HCT116 (cell line): Measurements from ENCODE around the gene MACROH2A2. TPM values are rescaled to one million over a fixed set of nuclear protein-coding genes. Genes with fewer than 3 reads are reported as not detected.

Experiments used
- ATAC-seq: fragments of 200-7000 bp; cut with Tn5 transposase; 2 replicates; pipeline ENCODE4 v1.9.1; 2020; ENCODE audit warnings: mild to moderate bottlenecking, moderate library complexity
- BruUV-seq: library from RNA; stranded (reverse); fragments of 400-500 nt; replicated peaks from 2 replicates; lab custom pipeline; 2021; lab: Mats Ljungman, UMichigan
- CTCF ChIA-PET: fragments of 300-600 bp; sonication (Branson Sonifier 250); formaldehyde crosslinking; loops from one replicate; lab custom pipeline; 2021; ENCODE audit warnings: antibody characterized with exemption; lab: Charles Lee
- POLR2A ChIA-PET: fragments of 300-600, 350-600 bp; sonication (Branson Sonifier 250); formaldehyde crosslinking; loops from one replicate; lab custom pipeline; 2021; ENCODE audit warnings: antibody characterized with exemption; lab: Charles Lee
- RAD21 ChIA-PET, 2 experiments: fragments of 300-600 bp; sonication (Branson Sonifier 250); formaldehyde crosslinking; loops; one replicate each; lab custom pipeline; 2023; ENCODE audit warnings: low total read pairs in 2 of 2; ENCODE audit not compliant: uncharacterized antibody in 2 of 2, unreplicated experiment in 2 of 2, low non-redundant PET in 1 of 2; lab: Charles Lee
- DNase-seq: peaks from one replicate; pipeline ENCODE4 v3.0.0-alpha.2; 2010; ENCODE audit warnings: low read depth, low spot score
- H2AFZ ChIP-seq: fragments of 200-600 bp; shearing (Covaris generic), sonication (generic); 2 replicates; pipeline ENCODE4 v1.6.1; 2017; ENCODE audit warnings: low read depth, mixed run types, mixed read lengths, antibody characterized with exemption, low read length; ENCODE audit not compliant: poor library complexity, severe bottlenecking
- H3K27ac ChIP-seq: 2 replicates; pipeline ENCODE4 v1.5.1; 2012; ENCODE audit warnings: low read depth, low read length
- H3K27me3 ChIP-seq: fragments of 200-600 bp; sonication (generic); 2 replicates; pipeline ENCODE4 v1.6.1; 2016; ENCODE audit warnings: mixed run types, low read length, mixed read lengths; ENCODE audit not compliant: insufficient read depth
- H3K36me3 ChIP-seq, 2 experiments: fragments of 200-500 bp in 1 of 2; fragments of 200-600 bp in 1 of 2; sonication (Bioruptor generic) in 1 of 2; sonication (generic) in 1 of 2; 2 replicates each; pipeline versions ENCODE4 v1.5.1 to v1.6.1; 2014 to 2016; ENCODE audit warnings: low read length in 2 of 2, inconsistent platforms in 1 of 2, mixed read lengths in 1 of 2, mixed run types in 1 of 2; ENCODE audit not compliant: insufficient read depth in 2 of 2, control insufficient read depth in 1 of 2
- H3K4me1 ChIP-seq, 2 experiments: fragments of 200-600 bp in 1 of 2; sonication (generic) in 1 of 2; 2 replicates each; pipeline versions ENCODE4 v1.5.1 to v1.6.1; 2012 to 2017; ENCODE audit warnings: low read length in 2 of 2, inconsistent platforms in 1 of 2, mild to moderate bottlenecking in 1 of 2, mixed read lengths in 1 of 2, mixed run types in 1 of 2, moderate library complexity in 1 of 2; ENCODE audit not compliant: insufficient read depth in 2 of 2, control insufficient read depth in 1 of 2
- H3K4me2 ChIP-seq: fragments of 200-600 bp; sonication (generic); 2 replicates; pipeline ENCODE4 v1.6.1; 2017; ENCODE audit warnings: mixed run types, low read length, mixed read lengths
- H3K4me3 ChIP-seq, 2 experiments: fragments of 200-600 bp in 1 of 2; sonication (generic) in 1 of 2; replicated peaks in 1 of 2; 2 replicates each; pipeline ENCODE4 v1.5.1; 2011 to 2016; ENCODE audit warnings: low read length in 2 of 2, control low read depth in 1 of 2, low read depth in 1 of 2, mild to moderate bottlenecking in 1 of 2, mixed read lengths in 1 of 2, mixed run types in 1 of 2
- H3K79me2 ChIP-seq: fragments of 200-600 bp; sonication (generic); 2 replicates; pipeline ENCODE4 v1.6.1; 2017; ENCODE audit warnings: mild to moderate bottlenecking, mixed run types, low read length, moderate library complexity, mixed read lengths; ENCODE audit not compliant: insufficient read depth
- H3K9ac ChIP-seq: fragments of 200-600 bp; sonication (generic); 2 replicates; pipeline ENCODE4 v1.6.1; 2016; ENCODE audit warnings: low read length, mixed read lengths
- H3K9me2 ChIP-seq: fragments of 200-600 bp; sonication (generic), shearing (Covaris generic); 2 replicates; pipeline ENCODE4 v1.6.1; 2017; ENCODE audit warnings: mixed run types, mild to moderate bottlenecking, moderate library complexity; ENCODE audit not compliant: insufficient read depth
- H3K9me3 ChIP-seq, 2 experiments: fragments of 200-500 bp in 1 of 2; fragments of 200-600 bp in 1 of 2; sonication (Bioruptor generic) in 1 of 2; sonication (generic) in 1 of 2; 2 replicates each; pipeline ENCODE4 v1.6.1; 2014 to 2017; ENCODE audit warnings: low read length in 2 of 2, mixed read lengths in 2 of 2, inconsistent platforms in 1 of 2, low read depth in 1 of 2, mild to moderate bottlenecking in 1 of 2, mixed run types in 1 of 2, moderate library complexity in 1 of 2; ENCODE audit not compliant: control insufficient read depth in 1 of 2, insufficient read depth in 1 of 2
- H4K20me1 ChIP-seq: fragments of 200-600 bp; sonication (generic), shearing (Covaris generic); 2 replicates; pipeline ENCODE4 v1.6.1; 2017; ENCODE audit warnings: mixed run types, mild to moderate bottlenecking, moderate library complexity; ENCODE audit not compliant: insufficient read depth
- CBX3 ChIP-seq: IDR thresholded peaks from 2 replicates; pipeline ENCODE4 v1.6.1; 2012; ENCODE audit warnings: low read depth
- CEBPB ChIP-seq: IDR thresholded peaks from 2 replicates; pipeline ENCODE4 v1.6.1; 2012; ENCODE audit warnings: low read depth
- CTCF ChIP-seq, 3 experiments: fragments of 200-600 bp in 1 of 3; sonication (generic) in 1 of 3; IDR thresholded peaks in 2 of 3; conservative IDR thresholded peaks in 1 of 3; 2 replicates each; pipeline ENCODE4 v1.5.1; 2012 to 2017; ENCODE audit warnings: low read depth in 2 of 3, low read length in 2 of 3, antibody characterized with exemption in 1 of 3, borderline replicate concordance in 1 of 3, control low read depth in 1 of 3, mild to moderate bottlenecking in 1 of 3, mixed read lengths in 1 of 3, mixed run types in 1 of 3, moderate library complexity in 1 of 3; ENCODE audit not compliant: insufficient read depth in 1 of 3
- EGR1 ChIP-seq: IDR thresholded peaks from 2 replicates; pipeline ENCODE4 v1.6.1; 2012; ENCODE audit warnings: low read depth
- ELF1 ChIP-seq: IDR thresholded peaks from 2 replicates; pipeline ENCODE4 v1.6.1; 2012; ENCODE audit warnings: low read depth, borderline replicate concordance
- EZH2 ChIP-seq: fragments of 200-600 bp; sonication (generic); IDR thresholded peaks from 2 replicates; pipeline ENCODE4 v1.6.1; 2017; ENCODE audit warnings: antibody characterized with exemption, mixed run types
- EZH2phosphoT487 ChIP-seq: fragments of 200-600 bp; IDR thresholded peaks from 2 replicates; pipeline ENCODE4 v1.6.1; 2018; ENCODE audit warnings: antibody characterized with exemption, borderline replicate concordance
- FOSL1 ChIP-seq: IDR thresholded peaks from 2 replicates; pipeline ENCODE4 v1.6.1; 2012; ENCODE audit warnings: low read depth
- JUND ChIP-seq: IDR thresholded peaks from 2 replicates; pipeline ENCODE4 v1.6.1; 2012
- POLR2A ChIP-seq: IDR thresholded peaks from 2 replicates; pipeline ENCODE4 v1.7.0; 2011; ENCODE audit warnings: borderline replicate concordance; ENCODE audit not compliant: insufficient read depth, insufficient read length; ENCODE audit errors: extremely low read depth
- POLR2AphosphoS5 ChIP-seq: IDR thresholded peaks from 2 replicates; pipeline ENCODE4 v1.6.1; 2011; ENCODE audit warnings: mild to moderate bottlenecking, low read depth, low read length, moderate library complexity
- RAD21 ChIP-seq: IDR thresholded peaks from 2 replicates; pipeline ENCODE4 v1.6.1; 2012; ENCODE audit warnings: low read depth, mild to moderate bottlenecking
- REST ChIP-seq: IDR thresholded peaks from 2 replicates; pipeline ENCODE4 v1.6.1; 2012; ENCODE audit warnings: low read depth
- SIN3A ChIP-seq: IDR thresholded peaks from 2 replicates; pipeline ENCODE4 v1.6.1; 2012; ENCODE audit warnings: low read depth
- SP1 ChIP-seq: IDR thresholded peaks from 2 replicates; pipeline ENCODE4 v1.6.1; 2012; ENCODE audit warnings: low read depth
- YY1 ChIP-seq: IDR thresholded peaks from 2 replicates; pipeline ENCODE4 v1.6.1; 2011; ENCODE audit warnings: low read length, low read depth, moderate library complexity, mild to moderate bottlenecking; ENCODE audit not compliant: insufficient replicate concordance; ENCODE audit errors: extremely low read depth
- ZBTB33 ChIP-seq: IDR thresholded peaks from 2 replicates; pipeline ENCODE4 v1.6.1; 2011; ENCODE audit warnings: mild to moderate bottlenecking, low read length, moderate library complexity; ENCODE audit not compliant: insufficient replicate concordance; ENCODE audit errors: extremely low read depth
- ZFX ChIP-seq: fragments of 450-650 bp; IDR thresholded peaks from 2 replicates; pipeline ENCODE4 v1.6.1; 2017
- ZNF274 ChIP-seq: fragments of 200-500 bp; sonication (Bioruptor generic); IDR thresholded peaks from 2 replicates; pipeline ENCODE4 v1.6.1; 2014; ENCODE audit warnings: mild to moderate bottlenecking, low read depth, low read length, inconsistent platforms
- intact Hi-C: fragments of 100-400 bp; cut with micrococcal nuclease; formaldehyde crosslinking; loops from 2 replicates; pipeline ENCODE4 v1.10.0; 2022
- total RNA-seq: library from RNA; stranded (reverse); gene quantifications from one replicate; pipeline ENCODE4 v1.2.1, GENCODE V29; 2021; ENCODE audit not compliant: unreplicated experiment

Gene MACROH2A2
- total RNA-seq, 1 experiment from 2014 or later: 41.4 TPM

- POLR2A ChIA-PET: no interaction called here
- Histone ChIP-seq H3K4me3 (no peak overlapping the region), H2AFZ (no peak overlapping the region), H3K9me2 (no peaks in the 10 kb centered on the region), H4K20me1 (no peaks in the 10 kb centered on the region), H3K27me3 (no peaks in the 10 kb centered on the region), H3K36me3 (no peaks in the 10 kb centered on the region), H3K9ac (no peak overlapping the region), H3K9me3 (no peaks in the 10 kb centered on the region), H3K4me2 (no peak overlapping the region), H3K79me2 (no peaks in the 10 kb centered on the region), H3K27ac (no peak overlapping the region), H3K4me1 (no peaks in the 10 kb centered on the region)
- no peak for DNase-seq
- no TSS peak for BruUV-seq
- no peak for TF ChIP-seq ZFX
- TF ChIP-seq POLR2AphosphoS5: no peak
- no peak for TF ChIP-seq FOSL1
- no peak for TF ChIP-seq EZH2
- TF ChIP-seq REST: no peak
- TF ChIP-seq CBX3: no peak
- no peak for TF ChIP-seq CTCF (IDR thresholded peaks at IDR 0.05 in 2 of 3, conservative IDR thresholded peaks at IDR 0.05 in 1 of 3; ENCODE audit: borderline replicate concordance in 1 of 3, insufficient read depth in 1 of 3, low read depth in 2 of 3, low read length in 2 of 3)
- TF ChIP-seq YY1: no peak
- no peak for TF ChIP-seq EZH2phosphoT487
- TF ChIP-seq ZNF274: no peak
- no peak for TF ChIP-seq ELF1
- no peak for TF ChIP-seq JUND
- TF ChIP-seq CEBPB: no peak
- TF ChIP-seq SIN3A: no peak
- no peak for TF ChIP-seq RAD21
- no peak for TF ChIP-seq EGR1
- TF ChIP-seq ZBTB33: no peak
- no peak for TF ChIP-seq POLR2A
- TF ChIP-seq SP1: no peak
- CTCF ChIA-PET: no interaction called here
- intact Hi-C loops: no loop called here
- RAD21 ChIA-PET: no interaction called here
- no peak for ATAC-seq
Observed at GRCh38 chr10:70067586-70067985, 14.9 kb downstream of the MACROH2A2 start.
